KMS-11 (cell line): ENCODE data around the gene OLFM3.

Experiments used
- H2AFZ ChIP-seq: fragments of 200-600 bp; sonication (generic); 2 replicates; pipeline ENCODE4 v1.6.1; 2016; ENCODE audit warnings: antibody characterized with exemption, mixed run types, low read depth
- H3K27ac ChIP-seq: fragments of 200-600 bp; sonication (generic); 2 replicates; pipeline ENCODE4 v1.6.1; 2016; ENCODE audit warnings: mild to moderate bottlenecking, mixed run types
- H3K27me3 ChIP-seq: fragments of 200-600 bp; sonication (generic); 2 replicates; pipeline ENCODE4 v1.6.1; 2017; ENCODE audit warnings: mild to moderate bottlenecking, low read depth, mixed run types, moderate library complexity; ENCODE audit not compliant: insufficient read depth
- H3K36me3 ChIP-seq: fragments of 200-600 bp; sonication (generic); 2 replicates; pipeline ENCODE4 v1.6.1; 2017; ENCODE audit warnings: mild to moderate bottlenecking, mixed run types; ENCODE audit not compliant: insufficient read depth
- H3K4me1 ChIP-seq: fragments of 200-600 bp; sonication (generic); 2 replicates; pipeline ENCODE4 v1.6.1; 2016; ENCODE audit warnings: mild to moderate bottlenecking, low read depth, mixed run types; ENCODE audit not compliant: poor library complexity, severe bottlenecking
- H3K4me2 ChIP-seq: fragments of 200-600 bp; sonication (generic); 2 replicates; pipeline ENCODE4 v1.7.0; 2016; ENCODE audit warnings: mild to moderate bottlenecking, mixed run types
- H3K4me3 ChIP-seq: fragments of 200-600 bp; sonication (generic); IDR thresholded peaks from 2 replicates; pipeline ENCODE4 v1.6.1; 2017; ENCODE audit warnings: low read depth, low read length, mixed read lengths; ENCODE audit not compliant: insufficient read depth
- H3K79me2 ChIP-seq: fragments of 200-600 bp; sonication (generic); 2 replicates; pipeline ENCODE4 v1.6.1; 2016; ENCODE audit warnings: low read depth, mixed run types; ENCODE audit not compliant: insufficient read depth
- H3K9ac ChIP-seq: fragments of 200-600 bp; sonication (generic); 2 replicates; pipeline ENCODE4 v1.6.1; 2016; ENCODE audit warnings: mild to moderate bottlenecking, mixed run types
- H4K20me1 ChIP-seq: fragments of 200-600 bp; sonication (generic); 2 replicates; pipeline ENCODE4 v1.6.1; 2016; ENCODE audit warnings: mild to moderate bottlenecking, mixed run types; ENCODE audit not compliant: insufficient read depth
- CTCF ChIP-seq: fragments of 200-600 bp; sonication (generic); conservative IDR thresholded peaks from 2 replicates; pipeline ENCODE4 v1.6.1; 2017; ENCODE audit warnings: low read depth, mild to moderate bottlenecking, antibody characterized with exemption, low read length, moderate library complexity, mixed read lengths

The OLFM3 gene

GRCh38 chr1:101847626-101848025 is 149.1 kb downstream of the OLFM3 start:
- H3K79me2 ChIP-seq: no peaks in the 10 kb centered on the region
- H4K20me1 ChIP-seq: no peaks in the 10 kb centered on the region
- H3K27me3 ChIP-seq: no peaks in the 10 kb centered on the region
- no peak overlapping the region for H2AFZ ChIP-seq
- H3K4me2 ChIP-seq: no peak overlapping the region
- no peaks in the 10 kb centered on the region for H3K36me3 ChIP-seq
- no peak overlapping the region for H3K27ac ChIP-seq
- no peak overlapping the region for H3K4me3 ChIP-seq
- no peak for TF ChIP-seq CTCF
- H3K4me1 ChIP-seq: no peaks in the 10 kb centered on the region
- no peak overlapping the region for H3K9ac ChIP-seq

- Histone ChIP-seq H2AFZ (no peak overlapping the region), H3K27ac (no peak overlapping the region)
Measured at GRCh38 chr1:101846820-101847219, 149.9 kb downstream of the OLFM3 start.

GRCh38 chr1:101843160-101843559 is 153.6 kb downstream of the OLFM3 start:
- H3K27ac ChIP-seq: no peak overlapping the region
- no peak overlapping the region for H3K4me2 ChIP-seq
- H4K20me1 ChIP-seq: no peaks in the 10 kb centered on the region
- no peaks in the 10 kb centered on the region for H3K4me1 ChIP-seq
- no peaks in the 10 kb centered on the region for H3K36me3 ChIP-seq
- no peak overlapping the region for H3K4me3 ChIP-seq
- no peak overlapping the region for H2AFZ ChIP-seq
- H3K27me3 ChIP-seq: no peaks in the 10 kb centered on the region
- no peak overlapping the region for H3K9ac ChIP-seq
- no peaks in the 10 kb centered on the region for H3K79me2 ChIP-seq
- no peak for TF ChIP-seq CTCF

More at GRCh38 chr1:101846820-101847219, 149.9 kb downstream of the OLFM3 start:
- H3K9ac ChIP-seq: no peak overlapping the region
- H3K4me3 ChIP-seq: no peak overlapping the region
- H3K27me3 ChIP-seq: no peaks in the 10 kb centered on the region
- no peaks in the 10 kb centered on the region for H3K4me1 ChIP-seq
- no peak overlapping the region for H3K4me2 ChIP-seq
- H4K20me1 ChIP-seq: no peaks in the 10 kb centered on the region
- no peak for TF ChIP-seq CTCF
- H3K79me2 ChIP-seq: no peaks in the 10 kb centered on the region
- H3K36me3 ChIP-seq: no peaks in the 10 kb centered on the region

GRCh38 chr1:101841824-101842223 is 154.9 kb downstream of the OLFM3 start:
- no peaks in the 10 kb centered on the region for H4K20me1 ChIP-seq

More at GRCh38 chr1:101841824-101842223, 154.9 kb downstream of the OLFM3 start:
- H2AFZ ChIP-seq: no peak overlapping the region
- H3K36me3 ChIP-seq: no peaks in the 10 kb centered on the region
- H3K79me2 ChIP-seq: no peaks in the 10 kb centered on the region
- H3K4me2 ChIP-seq: no peak overlapping the region
- H3K4me1 ChIP-seq: no peaks in the 10 kb centered on the region
- H3K9ac ChIP-seq: no peak overlapping the region
- no peak overlapping the region for H3K4me3 ChIP-seq
- TF ChIP-seq CTCF: no peak
- no peak overlapping the region for H3K27ac ChIP-seq
- no peaks in the 10 kb centered on the region for H3K27me3 ChIP-seq
